Right lobe of liver (tissue), 6 donors: ENCODE results near the gene DSCAML1. TPM values are rescaled to one million over a fixed set of nuclear protein-coding genes. Genes with fewer than 3 reads are reported as not detected.

Experiments used
- ATAC-seq, 4 donors: fragments of 200-7000 bp; cut with Tn5 transposase; one replicate each; pipeline ENCODE4 v1.9.1; 2020; ENCODE audit warnings: mild to moderate bottlenecking in 4 of 4, moderate library complexity in 4 of 4
- DNase-seq, 3 donors: peaks; one replicate each; pipeline ENCODE4 v3.0.0-alpha.2; 2020
- H3K27ac ChIP-seq, 3 donors: fragments of 200-600 bp; one replicate each; pipeline ENCODE4 v1.8.0; 2022
- H3K27me3 ChIP-seq, 2 donors: fragments of 200-600 bp; one replicate each; pipeline ENCODE4 v1.8.0; 2022
- H3K36me3 ChIP-seq, 4 donors: fragments of 200-600 bp; sonication (generic) in 1 of 4; one replicate each; pipeline versions ENCODE4 v1.5.1 to v1.8.0; 2017 to 2022; ENCODE audit warnings: control low read depth in 1 of 4
- H3K4me1 ChIP-seq, 4 donors: fragments of 200-600 bp; sonication (generic) in 1 of 4; one replicate each; pipeline versions ENCODE4 v1.5.1 to v1.8.0; 2017 to 2022; ENCODE audit warnings: control low read depth in 1 of 4
- H3K4me3 ChIP-seq, 3 donors: fragments of 200-600 bp; one replicate each; pipeline ENCODE4 v1.8.0; 2022
- H3K9me3 ChIP-seq, 4 donors: fragments of 200-600 bp; sonication (generic) in 1 of 4; one replicate each; pipeline versions ENCODE4 v1.5.1 to v1.8.0; 2017 to 2022; ENCODE audit warnings: control low read depth in 1 of 4
- POLR2A ChIP-seq: fragments of 450-650 bp; IDR thresholded peaks from one replicate; pipeline ENCODE4 v1.6.1; 2017; ENCODE audit warnings: antibody characterized with exemption, mild to moderate bottlenecking
- WGBS: methylation state at CpG from one replicate; pipeline ENCODE4 v1.1.6; 2018; ENCODE audit warnings: low coverage, low lambda C conversion rate; ENCODE audit not compliant: insufficient coverage; ENCODE audit errors: missing lambda C conversion rate; 5-methylcytosine and 5-hydroxymethylcytosine counted together
- intact Hi-C, 2 donors: fragments of 100-400 bp; cut with DNase I; formaldehyde crosslinking; loops; one replicate each; pipeline versions ENCODE4 v1.11.2 to v1.14.1; 2022
- total RNA-seq, 6 experiments: library from RNA; depleted of rRNA in 2 of 6; stranded (reverse); fragments of >200 nt in 2 of 6; fragmentation: NEBNext Ultra II Directional in 3 of 6; extraction: Animal tissue kit (Norgen Biotek cat#: 25700) in 3 of 6; gene quantifications; one replicate each; pipeline versions ENCODE4 v1.1.0 to v1.2.4, GENCODE V29; 2016 to 2023
- TF ChIP-seq, protein P1 (sequence below), 4 donors: fragments of 200-600 bp in 3 of 4; fragments of 450-650 bp in 1 of 4; IDR thresholded peaks; one replicate each; pipeline versions ENCODE4 v1.5.1 to v1.8.0; 2016 to 2022; ENCODE audit warnings: antibody characterized with exemption in 4 of 4, mild to moderate bottlenecking in 2 of 4
- donor health status: DM: no; HTN: yes; CAD: no.
- donor health status: DM: no; HTN: no; CAD: no.
- donor health status: DM: no; HTN: no; CAD: no.
- donor health status: DM: no; HTN: yes; CAD: no.
- donor health status: DM: no; HTN: yes; CAD: no.

The DSCAML1 gene
- total RNA-seq, 6 experiments from 2014 or later, result 0.06 to 0.92 (median 0.22) TPM; not detected in 1

DNA sequence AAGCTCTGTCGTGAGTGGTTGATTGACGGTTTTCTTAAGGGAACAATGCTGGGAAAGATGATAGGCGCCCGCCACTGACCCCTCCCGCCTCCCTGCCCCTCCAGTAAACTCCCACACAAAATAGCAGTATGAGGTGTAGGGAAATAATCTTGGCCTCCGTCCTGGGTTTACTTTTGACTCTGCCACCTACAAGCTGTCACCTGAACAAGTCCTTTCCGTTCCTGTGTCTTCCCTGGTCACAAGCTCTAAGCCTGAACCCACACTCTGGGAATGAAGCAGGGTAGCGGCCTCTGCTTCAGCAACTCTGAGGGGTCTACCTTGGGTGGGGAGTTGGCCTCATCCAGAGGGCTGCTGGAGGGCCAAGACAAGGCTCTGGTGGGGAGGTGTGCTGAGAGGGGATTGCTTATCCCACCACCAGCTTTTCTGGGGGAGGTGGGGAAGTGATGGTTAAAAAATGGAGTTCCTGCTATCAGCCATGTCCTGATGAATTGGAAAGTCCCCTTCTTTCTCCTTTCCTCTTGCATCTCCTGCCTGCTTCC is 381.6 kb downstream of the DSCAML1 start:
- H3K4me1 ChIP-seq, result no peaks in the 10 kb centered on the region
- ATAC-seq (peak in 3 of 4 donors; percentile 10 to 77 (median 25)), DNase-seq (peak in 1 of 3 donors; percentile 31)
- 69% methylated on average over 6 of the region's 8 CpGs for WGBS
- no peaks in the 10 kb centered on the region for H3K36me3 ChIP-seq
- H3K27me3 ChIP-seq, result no peaks in the 10 kb centered on the region
- intact Hi-C loops, result no loop called here
- no peak for TF ChIP-seq POLR2A
- TF ChIP-seq, protein P1, sequence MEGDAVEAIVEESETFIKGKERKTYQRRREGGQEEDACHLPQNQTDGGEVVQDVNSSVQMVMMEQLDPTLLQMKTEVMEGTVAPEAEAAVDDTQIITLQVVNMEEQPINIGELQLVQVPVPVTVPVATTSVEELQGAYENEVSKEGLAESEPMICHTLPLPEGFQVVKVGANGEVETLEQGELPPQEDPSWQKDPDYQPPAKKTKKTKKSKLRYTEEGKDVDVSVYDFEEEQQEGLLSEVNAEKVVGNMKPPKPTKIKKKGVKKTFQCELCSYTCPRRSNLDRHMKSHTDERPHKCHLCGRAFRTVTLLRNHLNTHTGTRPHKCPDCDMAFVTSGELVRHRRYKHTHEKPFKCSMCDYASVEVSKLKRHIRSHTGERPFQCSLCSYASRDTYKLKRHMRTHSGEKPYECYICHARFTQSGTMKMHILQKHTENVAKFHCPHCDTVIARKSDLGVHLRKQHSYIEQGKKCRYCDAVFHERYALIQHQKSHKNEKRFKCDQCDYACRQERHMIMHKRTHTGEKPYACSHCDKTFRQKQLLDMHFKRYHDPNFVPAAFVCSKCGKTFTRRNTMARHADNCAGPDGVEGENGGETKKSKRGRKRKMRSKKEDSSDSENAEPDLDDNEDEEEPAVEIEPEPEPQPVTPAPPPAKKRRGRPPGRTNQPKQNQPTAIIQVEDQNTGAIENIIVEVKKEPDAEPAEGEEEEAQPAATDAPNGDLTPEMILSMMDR (IDR thresholded peaks at IDR 0.05), result no peak
- H3K27ac ChIP-seq, result no peak overlapping the region
- H3K4me3 ChIP-seq, result no peak overlapping the region
- no peaks in the 10 kb centered on the region for H3K9me3 ChIP-seq

DNA sequence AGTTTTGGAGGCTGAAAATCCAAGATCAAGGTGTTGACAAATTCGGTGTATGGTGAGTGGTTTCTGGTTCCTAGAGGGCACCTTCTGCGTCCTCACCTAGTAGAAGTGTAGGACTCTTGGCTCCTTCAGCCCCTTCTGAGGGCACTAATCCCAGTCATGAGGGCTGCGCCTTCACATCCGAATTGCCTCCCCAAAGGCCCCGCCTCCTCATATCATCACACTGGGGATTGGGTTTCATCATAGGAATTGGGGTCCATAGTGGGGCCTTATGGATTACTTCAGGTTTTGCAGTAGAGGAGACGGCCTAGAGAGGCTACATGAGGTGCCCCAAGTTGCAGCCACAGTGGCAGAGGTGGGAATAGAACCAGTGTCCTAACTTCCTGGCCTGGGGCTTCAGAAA is 382.3 kb downstream of the DSCAML1 start:
- H3K27ac ChIP-seq, result no peak overlapping the region
- no peak overlapping the region for H3K4me3 ChIP-seq
- ATAC-seq, result no peak
- no peaks in the 10 kb centered on the region for H3K36me3 ChIP-seq
- intact Hi-C loops, result no loop called here
- no peak for DNase-seq
- no peaks in the 10 kb centered on the region for H3K27me3 ChIP-seq
- TF ChIP-seq, protein P1 (IDR thresholded peaks at IDR 0.05), result no peak
- TF ChIP-seq POLR2A, result no peak
- WGBS, result 61% methylated on average over 2 of the region's 6 CpGs
- H3K9me3 ChIP-seq, result no peaks in the 10 kb centered on the region
- no peaks in the 10 kb centered on the region for H3K4me1 ChIP-seq

DNA sequence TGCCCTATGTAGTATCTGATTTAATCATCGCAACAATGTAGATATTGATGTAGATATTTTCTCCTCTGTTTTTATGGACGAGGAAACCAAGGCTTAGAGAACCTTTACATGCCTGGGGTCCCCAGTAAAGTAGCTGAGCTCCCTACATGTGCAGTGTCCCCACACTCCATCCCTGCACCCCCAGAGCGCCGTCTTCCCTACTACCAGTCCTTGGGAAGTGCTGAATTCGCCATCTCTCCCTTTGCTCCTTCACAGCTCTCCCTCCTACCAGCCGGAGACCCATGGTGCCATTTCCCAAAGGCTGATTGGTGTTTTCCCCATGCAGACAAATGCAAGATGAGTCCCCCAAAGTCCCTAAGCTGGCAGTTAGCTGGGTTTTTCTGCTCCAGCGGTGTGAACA is 383.4 kb downstream of the DSCAML1 start:
- peaks cover 0 to 7% (median 2%) of the 10 kb centered on the region in 4 donors for H3K36me3 ChIP-seq
- no peaks in the 10 kb centered on the region for H3K9me3 ChIP-seq
- no peak overlapping the region for H3K4me3 ChIP-seq
- intact Hi-C loops, result no loop called here
- DNase-seq (no peak), ATAC-seq (no peak)
- no peak overlapping the region for H3K27ac ChIP-seq
- no peaks in the 10 kb centered on the region for H3K27me3 ChIP-seq
- no peaks in the 10 kb centered on the region for H3K4me1 ChIP-seq
- TF ChIP-seq, protein P1 (IDR thresholded peaks at IDR 0.05), result no peak
- no peak for TF ChIP-seq POLR2A
- WGBS, result 99% methylated on average over 6 of the region's 7 CpGs

DNA sequence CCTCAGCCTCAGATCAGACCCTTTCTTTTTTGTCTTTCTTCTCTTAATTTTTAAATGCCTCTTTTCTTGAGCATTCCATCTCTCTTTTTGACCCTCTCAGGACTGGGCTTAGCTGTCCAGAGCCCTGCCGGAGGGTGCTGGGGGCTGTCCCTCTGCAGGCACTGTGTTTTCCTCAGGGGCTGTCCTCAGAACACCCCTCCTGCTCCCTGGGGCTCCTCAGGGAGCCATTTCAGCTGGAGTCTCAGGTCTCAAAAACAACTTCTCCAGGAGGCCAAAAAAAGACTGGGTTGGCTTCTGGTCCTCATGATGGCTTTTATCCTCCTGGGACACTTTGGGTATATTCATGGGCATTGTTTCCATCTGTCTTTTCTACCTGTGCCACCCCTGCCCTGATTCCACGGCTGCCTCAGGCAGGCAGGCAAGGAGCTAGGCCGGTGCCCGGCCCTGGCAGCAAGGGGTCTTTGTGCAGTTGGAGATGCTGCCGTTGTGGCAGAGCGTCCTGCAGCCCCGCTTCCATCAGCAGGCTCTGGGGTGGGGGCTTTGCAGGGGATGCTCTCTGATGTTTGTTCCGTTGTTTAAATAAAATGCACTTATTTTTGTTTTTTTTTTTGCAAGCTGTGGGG is 384.3 kb downstream of the DSCAML1 start:
- Histone ChIP-seq H3K4me3 (no peak overlapping the region), H3K36me3 (peaks cover 0 to 10% (median 6%) of the 10 kb centered on the region in 4 donors), H3K27ac (no peak overlapping the region), H3K9me3 (no peaks in the 10 kb centered on the region), H3K27me3 (no peaks in the 10 kb centered on the region), H3K4me1 (no peaks in the 10 kb centered on the region)
- no peak for TF ChIP-seq POLR2A
- TF ChIP-seq, protein P1 (IDR thresholded peaks at IDR 0.05), result no peak
- ATAC-seq (no peak), DNase-seq (no peak)
- intact Hi-C loops, result no loop called here
- WGBS, result 60% methylated on average over 1 of the region's 8 CpGs
